Measurements from ENCODE around the gene CNPPD1.

- TF ChIP-seq CTCF (IDR thresholded peaks at IDR 0.05): no peak
- TF ChIP-seq POLR2AphosphoS5 (IDR thresholded peaks at IDR 0.05): no peak
- TF ChIP-seq POLR2A (IDR thresholded peaks at IDR 0.05): no peak
These were observed 44.1 kb upstream of the CNPPD1 start for GRCh38 chr2:219220652-219221402.
